OCI-M1 (cell line): ENCODE results near the gene GTF2F2.
A peak's percentile ranks its signal among the peaks of the same experiment; 100 is the strongest.
"Not testable (repeated sequence)": the region's sequence is repeated elsewhere in the genome, so short reads cannot be mapped to it uniquely, and the experiment has no call there.

ENCODE experiments used
- DNase-seq: peaks from one replicate; lab custom pipeline; 2025; lab: John Stamatoyannopoulos, UW

Gene GTF2F2

GRCh38 chr13:45178349-45179162 lies 58.2 kb downstream of the GTF2F2 start:
- peak; percentile 45 for DNase-seq

- no peak for DNase-seq
Observed at GRCh38 chr13:45179428-45179827, 59.1 kb downstream of the GTF2F2 start.

- no peak for DNase-seq
Observed at GRCh38 chr13:45180303-45180702, 60.0 kb downstream of the GTF2F2 start.

- DNase-seq: no peak
Observed at GRCh38 chr13:45180713-45181601, 60.6 kb downstream of the GTF2F2 start.

GRCh38 chr13:45184693-45185092 lies 64.4 kb downstream of the GTF2F2 start:
- DNase-seq: no peak

- no peak for DNase-seq
Observed at GRCh38 chr13:45185286-45185685, 65.0 kb downstream of the GTF2F2 start.

GRCh38 chr13:45189077-45189476 lies 68.8 kb downstream of the GTF2F2 start:
- DNase-seq: not testable (repeated sequence)

GRCh38 chr13:45189511-45189910 lies 69.2 kb downstream of the GTF2F2 start:
- DNase-seq: not testable (repeated sequence)

GRCh38 chr13:45191874-45192273 lies 71.6 kb downstream of the GTF2F2 start:
- DNase-seq: no peak

GRCh38 chr13:45194081-45194939 lies 74.0 kb downstream of the GTF2F2 start:
- DNase-seq: peak; percentile 15

- peak; percentile 68 for DNase-seq
Observed at GRCh38 chr13:45195421-45195820, 75.1 kb downstream of the GTF2F2 start.

- peak; percentile 81 for DNase-seq
Observed at GRCh38 chr13:45196096-45196495, 75.8 kb downstream of the GTF2F2 start.

- DNase-seq: no peak
Observed at GRCh38 chr13:45196622-45197021, 76.3 kb downstream of the GTF2F2 start.

GRCh38 chr13:45198041-45198440 lies 77.7 kb downstream of the GTF2F2 start:
- DNase-seq: no peak

GRCh38 chr13:45198924-45199323 lies 78.6 kb downstream of the GTF2F2 start:
- no peak for DNase-seq

- no peak for DNase-seq
Observed at GRCh38 chr13:45199711-45200110, 79.4 kb downstream of the GTF2F2 start.

GRCh38 chr13:45200701-45201232 lies 80.5 kb downstream of the GTF2F2 start, which contains the start of gene KCTD4:
Gene KCTD4, minus strand, starts transcription at chr13:45201045. Its CDS starts 6,478 bp downstream, at chr13:45194567.
- DNase-seq: no peak

- peak; percentile 19 for DNase-seq
Observed at GRCh38 chr13:45205124-45205523, 84.8 kb downstream of the GTF2F2 start.

GRCh38 chr13:45206340-45206739 lies 86.0 kb downstream of the GTF2F2 start:
- DNase-seq: no peak

- DNase-seq: no peak
Observed at GRCh38 chr13:45207319-45207718, 87.0 kb downstream of the GTF2F2 start.

GRCh38 chr13:45208132-45208531 lies 87.8 kb downstream of the GTF2F2 start:
- no peak for DNase-seq

- DNase-seq: no peak
Observed at GRCh38 chr13:45209229-45209628, 88.9 kb downstream of the GTF2F2 start.
